ENCODE results near the gene CHD1L.

Gene CHD1L

GRCh38 chr1:147264158-147264768 is 21.8 kb downstream of the CHD1L start:
- TF ChIP-seq POLR2AphosphoS5 (IDR thresholded peaks at IDR 0.05; ENCODE audit: low read depth, low read length) (no peak), FOXP2 (optimal IDR thresholded peaks at IDR 0.05; ENCODE audit: borderline replicate concordance, extremely low read depth, extremely low read length, insufficient read depth) (no peak), REST (IDR thresholded peaks at IDR 0.05; ENCODE audit: insufficient read depth in 1 of 2, low read depth in 2 of 2, low read length in 2 of 2) (no peak), TAF1 (IDR thresholded peaks at IDR 0.05; ENCODE audit: borderline replicate concordance, insufficient read depth, low read length) (no peak), SIN3A (IDR thresholded peaks at IDR 0.05; ENCODE audit: borderline replicate concordance, insufficient read depth, low read length) (no peak)

DNA sequence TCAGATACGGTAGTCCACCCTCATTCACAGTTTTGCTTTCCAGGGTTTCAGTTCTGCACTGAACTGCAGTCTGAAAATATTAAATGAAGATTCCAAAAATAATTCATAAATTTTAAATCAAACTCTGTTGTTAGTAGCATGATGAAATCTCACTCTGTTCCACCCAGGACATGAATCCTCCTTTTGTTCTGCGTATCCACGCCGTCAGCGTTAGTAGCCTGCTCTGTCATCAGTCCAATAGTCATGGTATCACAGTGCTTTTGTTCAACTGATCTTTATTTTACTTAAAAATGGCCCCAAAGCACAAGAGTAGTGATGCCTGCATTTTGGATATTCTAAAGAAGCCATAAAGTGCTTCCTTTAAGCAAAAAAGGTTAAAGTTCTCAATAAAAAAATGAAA is 23.9 kb downstream of the CHD1L start:
- TF ChIP-seq SIN3A (IDR thresholded peaks at IDR 0.05; ENCODE audit: borderline replicate concordance, insufficient read depth, low read length): no peak
- no peak for TF ChIP-seq REST (IDR thresholded peaks at IDR 0.05; ENCODE audit: insufficient read depth in 1 of 2, low read depth in 2 of 2, low read length in 2 of 2)
- TF ChIP-seq FOXP2 (optimal IDR thresholded peaks at IDR 0.05; ENCODE audit: borderline replicate concordance, extremely low read depth, extremely low read length, insufficient read depth): no peak
- no peak for TF ChIP-seq POLR2AphosphoS5 (IDR thresholded peaks at IDR 0.05; ENCODE audit: low read depth, low read length)
- TF ChIP-seq TAF1 (IDR thresholded peaks at IDR 0.05; ENCODE audit: borderline replicate concordance, insufficient read depth, low read length): no peak

DNA sequence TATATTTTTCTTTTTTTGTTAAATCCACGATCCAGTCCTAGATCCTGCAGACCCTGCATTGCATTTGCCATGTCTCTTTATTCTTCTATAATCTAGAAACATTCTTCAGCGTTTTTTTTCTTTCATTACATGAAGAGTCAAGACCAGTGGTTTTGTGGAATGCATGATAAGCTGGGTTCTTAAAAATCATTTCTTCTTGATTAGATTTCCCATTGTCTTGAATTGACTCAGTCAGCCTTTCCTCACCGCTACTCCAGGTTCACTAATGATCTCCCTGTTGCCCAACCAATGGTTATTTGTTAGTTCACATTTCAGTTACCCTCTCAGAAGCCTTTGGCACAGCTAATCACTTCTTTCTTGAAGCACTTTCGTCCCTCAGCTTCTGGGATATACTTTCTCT is 25.2 kb downstream of the CHD1L start:
- TF ChIP-seq SIN3A (IDR thresholded peaks at IDR 0.05; ENCODE audit: borderline replicate concordance, insufficient read depth, low read length): no peak
- no peak for TF ChIP-seq FOXP2 (optimal IDR thresholded peaks at IDR 0.05; ENCODE audit: borderline replicate concordance, extremely low read depth, extremely low read length, insufficient read depth)
- no peak for TF ChIP-seq POLR2AphosphoS5 (IDR thresholded peaks at IDR 0.05; ENCODE audit: low read depth, low read length)
- TF ChIP-seq REST (IDR thresholded peaks at IDR 0.05; ENCODE audit: insufficient read depth in 1 of 2, low read depth in 2 of 2, low read length in 2 of 2): no peak

DNA sequence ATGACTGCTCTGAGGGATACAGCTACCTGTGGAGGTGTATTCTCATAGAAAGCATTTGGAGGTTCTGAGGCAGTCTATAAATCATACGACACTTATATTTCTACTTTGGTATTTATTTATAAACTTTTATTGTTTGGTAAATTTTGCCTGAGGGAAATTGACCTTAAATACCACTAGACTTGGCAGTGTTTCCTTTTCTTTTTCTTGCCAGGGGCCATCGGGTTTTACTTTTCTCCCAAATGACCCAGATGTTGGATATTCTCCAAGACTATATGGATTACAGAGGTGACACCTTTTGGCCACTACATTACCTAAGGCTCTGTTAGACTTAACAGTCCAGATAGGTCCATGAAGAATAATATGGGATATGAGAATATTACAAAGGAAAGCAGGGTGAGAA is 28.2 kb downstream of the CHD1L start:
- TF ChIP-seq REST (IDR thresholded peaks at IDR 0.05; ENCODE audit: insufficient read depth in 1 of 2, low read depth in 2 of 2, low read length in 2 of 2) (no peak), POLR2AphosphoS5 (IDR thresholded peaks at IDR 0.05; ENCODE audit: low read depth, low read length) (no peak), TAF1 (IDR thresholded peaks at IDR 0.05; ENCODE audit: borderline replicate concordance, insufficient read depth, low read length) (no peak), SIN3A (IDR thresholded peaks at IDR 0.05; ENCODE audit: borderline replicate concordance, insufficient read depth, low read length) (no peak), FOXP2 (optimal IDR thresholded peaks at IDR 0.05; ENCODE audit: borderline replicate concordance, extremely low read depth, extremely low read length, insufficient read depth) (no peak)

- TF ChIP-seq POLR2AphosphoS5 (IDR thresholded peaks at IDR 0.05; ENCODE audit: low read depth, low read length) (no peak), REST (IDR thresholded peaks at IDR 0.05; ENCODE audit: insufficient read depth in 1 of 2, low read depth in 2 of 2, low read length in 2 of 2) (peak; percentile 11 to 54; a peak in 1 of 4 replicates)
These were observed 29.6 kb downstream of the CHD1L start for GRCh38 chr1:147272042-147272441.
